Type B pancreatic cell (in vitro differentiated cells): Measurements from ENCODE around the gene TTC39C. TPM values are rescaled to one million over a fixed set of nuclear protein-coding genes. Genes with fewer than 3 reads are reported as not detected.
"Not testable (repeated sequence)": the region's sequence is repeated elsewhere in the genome, so short reads cannot be mapped to it uniquely, and the experiment has no call there.

ENCODE experiments used
- DNase-seq: peaks from one replicate; pipeline ENCODE4 v3.0.0; 2021; ENCODE audit warnings: mixed read lengths; ENCODE audit not compliant: unreplicated experiment; ENCODE audit errors: extremely low spot score
- H3K27ac Mint-ChIP-seq: 2 replicates; pipeline ENCODE4 v1.8.0; 2021; ENCODE audit warnings: mild to moderate bottlenecking, mixed read lengths
- H3K27me3 Mint-ChIP-seq: 2 replicates; pipeline ENCODE4 v1.8.0; 2021; ENCODE audit warnings: mixed read lengths
- H3K36me3 Mint-ChIP-seq: 2 replicates; pipeline ENCODE4 v1.8.0; 2021; ENCODE audit warnings: mixed read lengths
- H3K4me1 Mint-ChIP-seq: one replicate; pipeline ENCODE4 v1.8.0; 2021; ENCODE audit warnings: mixed read lengths; ENCODE audit not compliant: unreplicated experiment
- H3K4me3 Mint-ChIP-seq: 2 replicates; pipeline ENCODE4 v1.8.0; 2021; ENCODE audit warnings: mild to moderate bottlenecking, mixed read lengths
- H3K9me3 Mint-ChIP-seq: 2 replicates; pipeline ENCODE4 v1.8.0; 2021; ENCODE audit warnings: mixed read lengths
- total RNA-seq: library from RNA; stranded (reverse); gene quantifications from 2 replicates; pipeline ENCODE4 v1.2.1, GENCODE V29; 2021; ENCODE audit warnings: low replicate concordance
- TF ChIP-seq, protein P1 (sequence below): fragments of 200-600 bp; sonication (generic); conservative IDR thresholded peaks from 2 replicates; pipeline ENCODE4 v1.5.0; 2021; ENCODE audit warnings: antibody characterized with exemption, mild to moderate bottlenecking

TTC39C gene
- total RNA-seq, 1 donor from 2014 or later, result 21.6 TPM

DNA sequence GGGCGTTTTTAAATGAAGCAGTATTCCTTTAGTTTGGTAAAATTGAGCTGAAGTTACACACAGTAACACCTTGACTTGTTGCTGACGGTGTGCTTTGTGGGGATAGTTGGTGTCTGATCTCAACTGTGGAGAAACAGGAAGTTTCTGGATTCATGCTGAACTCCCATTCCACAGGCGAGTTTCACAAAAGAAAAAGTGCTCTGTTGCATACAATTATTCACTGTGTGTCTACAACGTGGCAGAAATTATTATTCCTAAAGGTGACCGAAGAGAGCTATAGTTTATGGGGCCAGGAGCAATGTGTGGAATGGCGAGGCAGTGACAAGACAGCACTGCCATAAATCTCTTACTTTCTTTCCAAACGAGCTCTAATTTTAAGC is 123.8 kb downstream of the TTC39C start:
- H3K27me3 Mint-ChIP-seq, result no peaks in the 10 kb centered on the region
- TF ChIP-seq, protein P1, sequence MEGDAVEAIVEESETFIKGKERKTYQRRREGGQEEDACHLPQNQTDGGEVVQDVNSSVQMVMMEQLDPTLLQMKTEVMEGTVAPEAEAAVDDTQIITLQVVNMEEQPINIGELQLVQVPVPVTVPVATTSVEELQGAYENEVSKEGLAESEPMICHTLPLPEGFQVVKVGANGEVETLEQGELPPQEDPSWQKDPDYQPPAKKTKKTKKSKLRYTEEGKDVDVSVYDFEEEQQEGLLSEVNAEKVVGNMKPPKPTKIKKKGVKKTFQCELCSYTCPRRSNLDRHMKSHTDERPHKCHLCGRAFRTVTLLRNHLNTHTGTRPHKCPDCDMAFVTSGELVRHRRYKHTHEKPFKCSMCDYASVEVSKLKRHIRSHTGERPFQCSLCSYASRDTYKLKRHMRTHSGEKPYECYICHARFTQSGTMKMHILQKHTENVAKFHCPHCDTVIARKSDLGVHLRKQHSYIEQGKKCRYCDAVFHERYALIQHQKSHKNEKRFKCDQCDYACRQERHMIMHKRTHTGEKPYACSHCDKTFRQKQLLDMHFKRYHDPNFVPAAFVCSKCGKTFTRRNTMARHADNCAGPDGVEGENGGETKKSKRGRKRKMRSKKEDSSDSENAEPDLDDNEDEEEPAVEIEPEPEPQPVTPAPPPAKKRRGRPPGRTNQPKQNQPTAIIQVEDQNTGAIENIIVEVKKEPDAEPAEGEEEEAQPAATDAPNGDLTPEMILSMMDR, result no peak
- no peaks in the 10 kb centered on the region for H3K36me3 Mint-ChIP-seq
- no peak for DNase-seq
- peak overlapping the region; percentile 96 for H3K27ac Mint-ChIP-seq
- H3K4me1 Mint-ChIP-seq, result peaks cover 20% of the 10 kb centered on the region
- H3K9me3 Mint-ChIP-seq, result peaks cover 5% of the 10 kb centered on the region
- peak overlapping the region; percentile 96 for H3K4me3 Mint-ChIP-seq

DNA sequence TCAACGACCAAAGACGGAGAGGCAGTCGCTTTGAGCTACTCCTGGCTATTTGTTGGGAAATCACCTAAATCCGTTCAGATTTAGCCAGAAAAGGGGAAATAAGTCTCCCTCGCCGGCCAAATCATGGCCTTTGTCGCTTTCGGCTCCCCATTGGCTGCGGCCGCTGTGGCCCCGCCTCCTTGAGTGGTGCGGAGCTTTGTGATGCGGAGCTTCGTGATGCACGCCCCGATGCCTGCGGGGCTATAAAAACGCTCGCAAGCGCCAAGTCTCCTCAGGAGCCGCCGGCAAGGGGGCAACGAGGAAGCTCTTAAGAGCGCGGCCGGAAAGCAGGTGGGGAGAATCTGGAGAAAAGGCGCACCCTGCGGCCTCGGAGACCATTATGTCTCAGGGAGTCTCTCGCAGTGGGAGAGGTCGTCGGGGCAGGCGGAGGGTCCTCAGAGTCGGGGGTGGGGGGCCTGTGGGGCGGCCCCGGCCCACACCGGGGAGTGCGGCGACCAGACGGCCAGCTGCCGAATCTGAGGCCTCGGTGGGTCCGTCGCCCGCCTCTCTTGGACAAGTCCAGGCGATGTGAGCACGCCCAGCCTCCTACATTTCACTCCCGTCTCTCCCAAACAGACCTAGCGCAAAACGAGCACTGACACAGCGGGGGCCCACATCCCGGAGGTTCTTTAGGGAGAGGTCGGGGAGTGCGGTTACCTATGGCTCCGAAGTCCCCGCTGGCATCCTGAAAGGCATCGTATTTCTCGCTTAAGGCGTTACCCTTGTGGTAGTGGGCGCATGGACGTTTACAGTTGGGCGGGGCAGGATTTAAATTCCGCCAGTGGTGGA is 124.4 kb downstream of the TTC39C start, which contains the start of gene CABYR:
Gene CABYR, plus strand, starts transcription at position 274 of the 828 bp plus-strand sequence. CDS start 4,053 bp downstream, outside the sequence.
- peak; percentile 85 for DNase-seq
- Mint-ChIP-seq H3K4me3 (peak within 1 kb of the TSS; percentile 96), H3K27ac (peak within 1 kb of the TSS; percentile 96), H3K9me3 (peaks cover 5% of the 10 kb centered on the region), H3K36me3 (peaks cover 2% of the 10 kb centered on the region), H3K27me3 (no peaks in the 10 kb centered on the region), H3K4me1 (peaks cover 20% of the 10 kb centered on the region)
- TF ChIP-seq, protein P1, result peak; percentile 38

DNA sequence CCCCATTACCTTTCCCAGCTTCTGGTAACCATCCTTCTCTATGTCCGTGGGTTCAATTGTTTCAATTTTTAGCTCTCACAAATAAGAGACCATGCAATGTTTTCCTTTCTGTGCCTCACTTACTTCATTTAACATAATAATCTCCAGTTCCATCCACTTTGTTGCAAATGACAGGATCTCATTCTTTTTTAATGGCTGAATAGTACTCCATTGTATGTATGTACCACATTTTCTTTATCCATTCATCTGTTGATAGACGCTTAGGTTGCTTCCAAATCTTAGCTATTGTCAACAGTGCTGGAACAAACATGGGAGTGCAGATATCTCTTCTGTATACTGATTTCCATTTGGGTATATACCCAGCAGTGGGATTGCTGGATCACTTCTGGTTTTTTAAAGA is 126.1 kb downstream of the TTC39C start:
- DNase-seq, result no peak
- Mint-ChIP-seq H3K4me3 (peak overlapping the region; percentile 60), H3K36me3 (peaks cover 7% of the 10 kb centered on the region), H3K27ac (no peak overlapping the region), H3K4me1 (peaks cover 20% of the 10 kb centered on the region), H3K9me3 (peaks cover 5% of the 10 kb centered on the region), H3K27me3 (no peaks in the 10 kb centered on the region)
- TF ChIP-seq, protein P1, result no peak

DNA sequence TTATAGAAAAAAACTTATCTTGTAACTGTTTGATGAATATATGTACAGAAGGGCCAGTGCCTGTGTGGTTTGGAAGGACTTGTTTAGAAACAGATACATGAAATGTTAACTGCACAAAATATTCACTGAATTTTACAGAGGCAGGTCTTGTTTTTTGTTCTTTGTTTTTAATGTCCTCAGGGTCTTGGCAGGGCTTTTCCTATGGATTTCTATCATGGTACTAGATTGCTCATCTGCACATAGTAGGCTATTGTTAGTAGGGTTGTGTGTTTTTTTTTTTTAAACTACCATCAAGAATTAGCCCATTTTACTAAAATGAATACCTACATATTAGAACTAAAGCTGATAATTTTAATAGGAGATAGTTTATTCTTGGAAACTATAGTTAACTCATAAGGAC is 127.8 kb downstream of the TTC39C start:
- Mint-ChIP-seq H3K4me3 (no peak overlapping the region), H3K27ac (no peak overlapping the region), H3K9me3 (peaks cover 5% of the 10 kb centered on the region), H3K4me1 (peaks cover 11% of the 10 kb centered on the region), H3K27me3 (no peaks in the 10 kb centered on the region), H3K36me3 (peaks cover 11% of the 10 kb centered on the region)
- no peak for DNase-seq
- TF ChIP-seq, protein P1, result no peak

DNA sequence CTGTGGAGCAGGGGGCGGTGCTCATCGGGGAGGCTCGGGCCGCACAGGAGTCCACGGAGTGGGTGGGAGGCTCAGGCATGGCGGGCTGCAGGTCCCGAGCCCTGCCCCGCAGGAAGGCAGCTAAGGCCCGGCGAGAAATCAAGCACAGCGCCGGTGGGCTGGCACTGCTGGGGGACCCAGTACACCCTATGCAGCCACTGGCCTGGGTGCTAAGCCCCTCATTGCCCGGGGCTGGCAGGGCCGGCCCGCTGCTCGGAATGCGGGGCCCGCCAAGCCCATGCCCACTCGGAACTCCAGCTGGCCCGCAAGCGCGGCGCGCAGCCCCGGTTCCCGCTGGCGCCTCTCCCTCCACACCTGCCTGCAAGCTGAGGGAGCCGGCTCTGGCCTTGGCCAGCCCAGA is 135.0 kb downstream of the TTC39C start:
- not testable (repeated sequence) for H3K27ac Mint-ChIP-seq, H3K9me3 Mint-ChIP-seq, H3K4me1 Mint-ChIP-seq, H3K4me3 Mint-ChIP-seq, H3K27me3 Mint-ChIP-seq, DNase-seq
- peaks cover 31% of the 10 kb centered on the region for H3K36me3 Mint-ChIP-seq

DNA sequence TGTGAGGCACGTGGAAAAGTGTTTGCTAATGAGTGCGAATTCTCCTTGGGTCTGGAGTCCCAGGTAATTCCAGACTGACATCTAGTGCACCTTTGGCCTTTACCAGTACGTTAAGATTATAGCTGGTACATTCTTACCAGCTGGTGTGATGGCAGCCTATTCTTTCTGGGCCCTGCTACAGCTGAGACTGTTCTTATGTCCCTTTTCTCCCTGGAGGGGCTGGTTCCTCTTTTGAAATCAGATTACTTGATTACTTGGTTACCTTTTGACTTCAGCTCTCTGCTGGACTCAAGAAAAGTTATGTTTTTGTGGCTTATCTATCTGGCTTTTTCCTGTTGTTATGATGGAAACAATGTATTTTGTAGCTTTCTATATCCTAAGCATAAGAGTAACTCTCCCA is 138.8 kb downstream of the TTC39C start:
- Mint-ChIP-seq H3K9me3 (no peaks in the 10 kb centered on the region), H3K36me3 (peaks cover 28% of the 10 kb centered on the region), H3K27ac (no peak overlapping the region), H3K4me3 (no peak overlapping the region), H3K27me3 (no peaks in the 10 kb centered on the region), H3K4me1 (no peaks in the 10 kb centered on the region)
- TF ChIP-seq, protein P1, result no peak
- no peak for DNase-seq
